Right cardiac atrium (tissue), 5 donors: ENCODE measurements around the gene CPD. TPM values are rescaled to one million over a fixed set of nuclear protein-coding genes. Genes with fewer than 3 reads are reported as not detected.
A peak's percentile ranks its signal among the peaks of the same experiment; 100 is the strongest.

Experiments used
- ATAC-seq, 2 donors: fragments of 200-7000 bp; cut with Tn5 transposase; one replicate each; pipeline versions ENCODE4 v1.8.0 to v1.9.1; 2020; ENCODE audit warnings: moderate library complexity in 2 of 2, mild to moderate bottlenecking in 1 of 2
- DNase-seq, 3 donors: peaks; one replicate each; pipeline ENCODE4 v3.0.0-alpha.2; 2020
- H3K27ac ChIP-seq: one replicate; pipeline ENCODE4 v1.5.1; 2013; ENCODE audit warnings: mild to moderate bottlenecking, low read length, control low read depth, moderate library complexity
- H3K27me3 ChIP-seq: one replicate; pipeline ENCODE4 v1.6.1; 2013; ENCODE audit not compliant: control insufficient read depth, insufficient read depth
- H3K4me1 ChIP-seq: one replicate; pipeline ENCODE4 v1.6.1; 2013; ENCODE audit warnings: low read length; ENCODE audit not compliant: control insufficient read depth, insufficient read depth
- H3K4me3 ChIP-seq: one replicate; pipeline ENCODE4 v1.5.1; 2013; ENCODE audit warnings: low read length, control low read depth
- H3K9me3 ChIP-seq: one replicate; pipeline ENCODE4 v1.6.1; 2013; ENCODE audit warnings: low read length; ENCODE audit not compliant: control insufficient read depth
- WGBS: extraction: QIAGEN DNeasy Blood & Tissue Kit; methylation state at CpG from one replicate; pipeline ENCODE4 v1.1.7; 2013; 5-methylcytosine and 5-hydroxymethylcytosine counted together
- intact Hi-C, 4 donors: fragments of 100-400 bp; cut with DNase I; formaldehyde crosslinking; loops; one replicate each; pipeline versions ENCODE4 v1.11.0 to v1.14.0; 2022 to 2023
- polyA plus RNA-seq: library from polyadenylated mRNA; stranded (reverse); fragments of 200-250 nt; gene quantifications from one replicate; pipeline ENCODE4 v1.2.3, GENCODE V29; 2013
- total RNA-seq, 4 donors: library from RNA; stranded (reverse); fragmentation: NEBNext Ultra II Directional; extraction: Animal tissue kit (Norgen Biotek cat#: 25700); gene quantifications; one replicate each; pipeline ENCODE4 v1.2.1, GENCODE V29; 2021
- donor health status: healthy with polysubstance abuse.
- donor health status: DM: no; HTN: yes; CAD: no.
- donor health status: DM: no; HTN: no; CAD: no.
- donor health status: DM: no; HTN: yes; CAD: no; lungs with severe emphysema.
- donor health status: DM: yes; HTN: yes; CAD: no.

Gene CPD
- total and polyA plus RNA-seq, 5 donors = 6.5 to 37.1 (median 32.2) TPM

- Histone ChIP-seq H3K4me3 (no peak overlapping the region), H3K4me1 (no peaks in the 10 kb centered on the region), H3K27me3 (no peaks in the 10 kb centered on the region), H3K27ac (no peak overlapping the region), H3K9me3 (no peaks in the 10 kb centered on the region)
- ATAC-seq (no peak), DNase-seq (no peak)
- intact Hi-C loops = no loop called here
- WGBS = 94% methylated on average over 3 of the region's 3 CpGs
These were observed 136.3 kb downstream of the CPD start for GRCh38 chr17:30514895-30515596.

- Histone ChIP-seq H3K27me3 (no peaks in the 10 kb centered on the region), H3K9me3 (no peaks in the 10 kb centered on the region), H3K4me3 (no peak overlapping the region), H3K4me1 (no peaks in the 10 kb centered on the region), H3K27ac (no peak overlapping the region)
- ATAC-seq (peak in 1 of 2 donors; percentile 20), DNase-seq (no peak)
- intact Hi-C loops = no loop called here
- 77% methylated on average over 1 of the region's 1 CpG for WGBS
These were observed 139.1 kb downstream of the CPD start for GRCh38 chr17:30517786-30518185.

- Histone ChIP-seq H3K27ac (peak overlapping the region; percentile 62), H3K9me3 (no peaks in the 10 kb centered on the region), H3K27me3 (no peaks in the 10 kb centered on the region), H3K4me1 (no peaks in the 10 kb centered on the region), H3K4me3 (no peak overlapping the region)
- intact Hi-C loops = no loop called here
- 63% methylated on average over 5 of the region's 5 CpGs for WGBS
- no peak for ATAC-seq
- DNase-seq = no peak
These were observed 140.4 kb downstream of the CPD start for GRCh38 chr17:30519166-30519565.

Other genes starting within 250 kb of the CPD start
- gene SLC6A4, start 143.2 kb upstream of the CPD start, total RNA-seq = 1 to 10 TPM in 3 of 4 donors, under 1 TPM in 1; 0.19 to 3.3 (median 1.1) TPM
- gene SLC6A4, start 143.2 kb upstream of the CPD start, polyA plus RNA-seq = 1.2 TPM
- gene BLMH, start 87.0 kb upstream of the CPD start, total RNA-seq = 10 to 100 TPM; 14.6 to 20.6 (median 17.3) TPM
- gene BLMH, start 87.0 kb upstream of the CPD start, polyA plus RNA-seq = 11.1 TPM
- gene TMIGD1, start 44.9 kb upstream of the CPD start, total RNA-seq = not detected
- not detected for gene TMIGD1, start 44.9 kb upstream of the CPD start, polyA plus RNA-seq
- gene GOSR1, start 98.5 kb downstream of the CPD start, total RNA-seq = 10 to 100 TPM; 33.5 to 38.9 (median 36.0) TPM
- gene GOSR1, start 98.5 kb downstream of the CPD start, polyA plus RNA-seq = 12.9 TPM